Fibroblast of lung (primary cell): ENCODE measurements around the gene IPO11.

Experiments
- EZH2 ChIP-seq: IDR thresholded peaks from 2 replicates; pipeline ENCODE4 v1.5.1; 2012; ENCODE audit warnings: low read length, control low read depth, mild to moderate bottlenecking; ENCODE audit errors: missing control alignments
- TF ChIP-seq, protein P1 (sequence below), 2 donors: IDR thresholded peaks in 1 of 2; conservative IDR thresholded peaks in 1 of 2; 1 replicate in 1 of 2; 2 replicates in 1 of 2; pipeline ENCODE4 v1.5.1; 2011 to 2012; ENCODE audit warnings: low read length in 2 of 2, control low read depth in 1 of 2, inconsistent platforms in 1 of 2, low read depth in 1 of 2, mild to moderate bottlenecking in 1 of 2

DNA sequence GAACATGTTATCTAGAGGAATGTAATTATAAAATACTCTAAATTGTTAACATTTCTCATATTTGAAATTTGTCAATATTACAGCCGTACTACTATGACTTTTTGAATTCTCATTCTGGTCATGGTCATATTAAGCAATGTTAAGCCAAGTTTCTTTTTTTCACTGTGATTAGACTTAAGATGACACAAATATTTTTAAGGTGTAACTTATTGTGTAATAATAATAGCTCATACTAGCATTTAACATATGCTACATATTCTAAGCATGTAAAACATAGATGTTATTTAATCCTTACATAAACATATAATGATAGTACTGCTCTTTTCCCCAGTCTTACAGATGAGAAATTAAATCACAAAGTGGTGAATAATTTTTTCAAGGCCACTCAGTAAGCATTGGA, 130.2 kb downstream of the IPO11 start:
- TF ChIP-seq, protein P1, sequence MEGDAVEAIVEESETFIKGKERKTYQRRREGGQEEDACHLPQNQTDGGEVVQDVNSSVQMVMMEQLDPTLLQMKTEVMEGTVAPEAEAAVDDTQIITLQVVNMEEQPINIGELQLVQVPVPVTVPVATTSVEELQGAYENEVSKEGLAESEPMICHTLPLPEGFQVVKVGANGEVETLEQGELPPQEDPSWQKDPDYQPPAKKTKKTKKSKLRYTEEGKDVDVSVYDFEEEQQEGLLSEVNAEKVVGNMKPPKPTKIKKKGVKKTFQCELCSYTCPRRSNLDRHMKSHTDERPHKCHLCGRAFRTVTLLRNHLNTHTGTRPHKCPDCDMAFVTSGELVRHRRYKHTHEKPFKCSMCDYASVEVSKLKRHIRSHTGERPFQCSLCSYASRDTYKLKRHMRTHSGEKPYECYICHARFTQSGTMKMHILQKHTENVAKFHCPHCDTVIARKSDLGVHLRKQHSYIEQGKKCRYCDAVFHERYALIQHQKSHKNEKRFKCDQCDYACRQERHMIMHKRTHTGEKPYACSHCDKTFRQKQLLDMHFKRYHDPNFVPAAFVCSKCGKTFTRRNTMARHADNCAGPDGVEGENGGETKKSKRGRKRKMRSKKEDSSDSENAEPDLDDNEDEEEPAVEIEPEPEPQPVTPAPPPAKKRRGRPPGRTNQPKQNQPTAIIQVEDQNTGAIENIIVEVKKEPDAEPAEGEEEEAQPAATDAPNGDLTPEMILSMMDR (conservative IDR thresholded peaks at IDR 0.05 in 1 of 2, IDR thresholded peaks at IDR 0.05 in 1 of 2; ENCODE audit: low read depth in 1 of 2, low read length in 2 of 2): no peak
- no peak for TF ChIP-seq EZH2
